ENCODE data around the gene EPN3.

GRCh38 chr17:50537721-50538548 lies 5.4 kb downstream of the EPN3 start:
- TF ChIP-seq CTCF (conservative IDR thresholded peaks at IDR 0.05; ENCODE audit: low read length): no peak
- no peak for TF ChIP-seq EZH2phosphoT487 (IDR thresholded peaks at IDR 0.05; ENCODE audit: borderline replicate concordance, low read depth, low read length)

Data from OCI-LY7 (cell line).